ENCODE measurements around the gene BID.

DNA sequence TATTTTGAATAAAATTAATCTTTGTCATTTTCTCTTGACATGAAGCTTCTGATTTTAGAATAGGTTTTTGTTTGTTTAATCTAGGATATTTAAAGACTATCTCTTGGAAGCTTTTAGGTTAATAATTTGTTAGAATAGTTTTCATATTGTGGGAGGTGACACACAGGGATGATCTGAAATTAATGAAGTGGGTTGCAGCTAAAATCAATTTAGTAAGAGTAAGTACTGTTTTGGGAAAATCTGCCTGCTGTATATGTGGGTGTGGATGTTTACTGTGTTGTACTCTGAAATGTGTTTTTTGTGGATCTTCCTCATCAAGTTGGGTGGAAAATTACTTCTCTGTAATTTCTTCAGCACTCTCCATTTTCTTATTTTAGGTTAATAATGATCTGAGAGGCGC lies 67.3 kb downstream of the BID start:
- no peak for TF ChIP-seq POLR2A (IDR thresholded peaks at IDR 0.05; ENCODE audit: low read depth, low read length)
- no peak for TF ChIP-seq TAF1 (IDR thresholded peaks at IDR 0.05; ENCODE audit: borderline replicate concordance, low read depth, low read length)

All from GM12892 (cell line).